Neural cell (in vitro differentiated cells): ENCODE measurements around the gene ITGAV. TPM values are rescaled to one million over a fixed set of nuclear protein-coding genes. Genes with fewer than 3 reads are reported as not detected.

Experiments used
- H2AFZ ChIP-seq: fragments of 200-600, 300-800 bp; sonication (generic), shearing (Covaris generic); 2 replicates; pipeline ENCODE4 v1.6.0; 2014; ENCODE audit warnings: low read depth, mild to moderate bottlenecking, antibody characterized with exemption, low read length, moderate library complexity
- H3F3A ChIP-seq: fragments of 200-600 bp; shearing (Covaris generic); 2 replicates; pipeline ENCODE4 v1.6.1; 2016; ENCODE audit warnings: mild to moderate bottlenecking, moderate library complexity, mixed read lengths, antibody characterized with exemption, low read length; ENCODE audit not compliant: insufficient read depth, poor library complexity, severe bottlenecking
- H3K27ac ChIP-seq: fragments of 200-600, 300-800 bp; sonication (generic), shearing (Covaris generic); 2 replicates; pipeline ENCODE4 v1.5.1; 2014; ENCODE audit warnings: mild to moderate bottlenecking, low read length, moderate library complexity
- H3K27me3 ChIP-seq: fragments of 300-800, 200-600 bp; sonication (generic), shearing (Covaris generic); 2 replicates; pipeline ENCODE4 v1.6.0; 2014; ENCODE audit warnings: mild to moderate bottlenecking, low read depth, low read length, moderate library complexity; ENCODE audit not compliant: insufficient read depth
- H3K36me3 ChIP-seq: fragments of 300-800, 200-600 bp; sonication (generic), shearing (Covaris generic); 2 replicates; pipeline ENCODE4 v1.5.1; 2014; ENCODE audit warnings: mild to moderate bottlenecking, antibody characterized with exemption, low read length, moderate library complexity; ENCODE audit not compliant: insufficient read depth
- H3K4me2 ChIP-seq: fragments of 300-800, 200-600 bp; sonication (generic), shearing (Covaris generic); 2 replicates; pipeline ENCODE4 v1.6.0; 2014; ENCODE audit warnings: mild to moderate bottlenecking, low read length
- H3K4me3 ChIP-seq: fragments of 300-800, 200-600 bp; sonication (generic), shearing (Covaris generic); 2 replicates; pipeline ENCODE4 v1.5.1; 2014; ENCODE audit warnings: mild to moderate bottlenecking, low read length, moderate library complexity
- H3K79me2 ChIP-seq: fragments of 200-600 bp; shearing (Covaris generic); replicated peaks from 2 replicates; pipeline ENCODE4 v1.6.0; 2014; ENCODE audit warnings: mild to moderate bottlenecking, low read length, moderate library complexity; ENCODE audit not compliant: insufficient read depth
- H3K9ac ChIP-seq: fragments of 300-800, 200-600 bp; sonication (generic), shearing (Covaris generic); 2 replicates; pipeline ENCODE4 v1.6.1; 2016; ENCODE audit warnings: mild to moderate bottlenecking, low read length, mixed read lengths
- H3K9me2 ChIP-seq: fragments of 200-600 bp; shearing (Covaris generic); 2 replicates; pipeline ENCODE4 v1.6.1; 2016; ENCODE audit warnings: mild to moderate bottlenecking, low read length, mixed read lengths; ENCODE audit not compliant: insufficient read depth
- H3K9me3 ChIP-seq: fragments of 200-600, 300-800 bp; sonication (generic), shearing (Covaris generic); 2 replicates; pipeline ENCODE4 v1.6.1; 2016; ENCODE audit warnings: mild to moderate bottlenecking, mixed run types, low read length, moderate library complexity, mixed read lengths
- H4K20me1 ChIP-seq: fragments of 200-600 bp; shearing (Covaris generic); 2 replicates; pipeline ENCODE4 v1.6.1; 2016; ENCODE audit warnings: mild to moderate bottlenecking, mixed run types; ENCODE audit not compliant: insufficient read depth
- EP300 ChIP-seq: fragments of 450-650 bp; conservative IDR thresholded peaks from 2 replicates; pipeline ENCODE4 v1.6.1; 2014; ENCODE audit warnings: antibody characterized with exemption, mild to moderate bottlenecking, moderate library complexity; ENCODE audit not compliant: poor library complexity, severe bottlenecking
- EZH2 ChIP-seq: fragments of 200-600, 300-800 bp; shearing (Covaris generic), sonication (generic); IDR thresholded peaks from 2 replicates; pipeline ENCODE4 v1.6.1; 2014; ENCODE audit warnings: antibody characterized with exemption, low read length, borderline replicate concordance, mild to moderate bottlenecking; ENCODE audit not compliant: insufficient read depth, poor library complexity, severe bottlenecking
- MXI1 ChIP-seq: fragments of 450-650 bp; conservative IDR thresholded peaks from 2 replicates; pipeline ENCODE4 v1.6.1; 2014; ENCODE audit warnings: antibody characterized with exemption, mild to moderate bottlenecking; ENCODE audit not compliant: poor library complexity, severe bottlenecking
- POLR2AphosphoS5 ChIP-seq: IDR thresholded peaks from 2 replicates; pipeline ENCODE4 v1.6.1; 2012
- RAD21 ChIP-seq: fragments of 450-650 bp; conservative IDR thresholded peaks from 2 replicates; pipeline ENCODE4 v1.6.1; 2014; ENCODE audit warnings: antibody characterized with exemption, mild to moderate bottlenecking, moderate library complexity
- SMC3 ChIP-seq: fragments of 450-650 bp; conservative IDR thresholded peaks from 2 replicates; pipeline ENCODE4 v1.6.1; 2014; ENCODE audit warnings: antibody characterized with exemption, mild to moderate bottlenecking, moderate library complexity; ENCODE audit not compliant: poor library complexity
- TAF1 ChIP-seq: IDR thresholded peaks from 2 replicates; pipeline ENCODE4 v1.6.1; 2012; ENCODE audit warnings: low read depth
- polyA plus RNA-seq: library from polyadenylated mRNA; depleted of rRNA; stranded (reverse); fragments of >200 nt; gene quantifications from 2 replicates; pipeline ENCODE4 v1.2.3, GENCODE V29; 2014
- TF ChIP-seq, protein P1 (sequence below): fragments of 450-650 bp; IDR thresholded peaks from 2 replicates; pipeline ENCODE4 v1.5.1; 2014; ENCODE audit warnings: antibody characterized with exemption, mild to moderate bottlenecking, moderate library complexity; ENCODE audit not compliant: poor library complexity, severe bottlenecking
- TF ChIP-seq, protein P2 (sequence below): IDR thresholded peaks from 2 replicates; pipeline ENCODE4 v1.6.1; 2012; ENCODE audit warnings: borderline replicate concordance

The ITGAV gene
- polyA plus RNA-seq, 1 donor from 2014 or later: 6.6 TPM

GRCh38 chr2:186588421-186588820 lies 1.4 kb upstream of the ITGAV start:
- Histone ChIP-seq H3K4me3 (no peak overlapping the region), H3K27me3 (peaks cover 11% of the 10 kb centered on the region), H3K9me2 (no peaks in the 10 kb centered on the region), H3K9me3 (no peaks in the 10 kb centered on the region), H3K27ac (no peak overlapping the region), H3K9ac (no peak overlapping the region), H3K4me2 (no peak overlapping the region), H4K20me1 (no peaks in the 10 kb centered on the region), H2AFZ (no peak overlapping the region), H3K79me2 (peaks cover 7% of the 10 kb centered on the region), H3K36me3 (no peaks in the 10 kb centered on the region), H3F3A (no peaks in the 10 kb centered on the region)
- TF ChIP-seq, protein P1, sequence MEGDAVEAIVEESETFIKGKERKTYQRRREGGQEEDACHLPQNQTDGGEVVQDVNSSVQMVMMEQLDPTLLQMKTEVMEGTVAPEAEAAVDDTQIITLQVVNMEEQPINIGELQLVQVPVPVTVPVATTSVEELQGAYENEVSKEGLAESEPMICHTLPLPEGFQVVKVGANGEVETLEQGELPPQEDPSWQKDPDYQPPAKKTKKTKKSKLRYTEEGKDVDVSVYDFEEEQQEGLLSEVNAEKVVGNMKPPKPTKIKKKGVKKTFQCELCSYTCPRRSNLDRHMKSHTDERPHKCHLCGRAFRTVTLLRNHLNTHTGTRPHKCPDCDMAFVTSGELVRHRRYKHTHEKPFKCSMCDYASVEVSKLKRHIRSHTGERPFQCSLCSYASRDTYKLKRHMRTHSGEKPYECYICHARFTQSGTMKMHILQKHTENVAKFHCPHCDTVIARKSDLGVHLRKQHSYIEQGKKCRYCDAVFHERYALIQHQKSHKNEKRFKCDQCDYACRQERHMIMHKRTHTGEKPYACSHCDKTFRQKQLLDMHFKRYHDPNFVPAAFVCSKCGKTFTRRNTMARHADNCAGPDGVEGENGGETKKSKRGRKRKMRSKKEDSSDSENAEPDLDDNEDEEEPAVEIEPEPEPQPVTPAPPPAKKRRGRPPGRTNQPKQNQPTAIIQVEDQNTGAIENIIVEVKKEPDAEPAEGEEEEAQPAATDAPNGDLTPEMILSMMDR: no peak
- TF ChIP-seq EZH2 (no peak), EP300 (no peak), TAF1 (no peak)
- TF ChIP-seq, protein P2, sequence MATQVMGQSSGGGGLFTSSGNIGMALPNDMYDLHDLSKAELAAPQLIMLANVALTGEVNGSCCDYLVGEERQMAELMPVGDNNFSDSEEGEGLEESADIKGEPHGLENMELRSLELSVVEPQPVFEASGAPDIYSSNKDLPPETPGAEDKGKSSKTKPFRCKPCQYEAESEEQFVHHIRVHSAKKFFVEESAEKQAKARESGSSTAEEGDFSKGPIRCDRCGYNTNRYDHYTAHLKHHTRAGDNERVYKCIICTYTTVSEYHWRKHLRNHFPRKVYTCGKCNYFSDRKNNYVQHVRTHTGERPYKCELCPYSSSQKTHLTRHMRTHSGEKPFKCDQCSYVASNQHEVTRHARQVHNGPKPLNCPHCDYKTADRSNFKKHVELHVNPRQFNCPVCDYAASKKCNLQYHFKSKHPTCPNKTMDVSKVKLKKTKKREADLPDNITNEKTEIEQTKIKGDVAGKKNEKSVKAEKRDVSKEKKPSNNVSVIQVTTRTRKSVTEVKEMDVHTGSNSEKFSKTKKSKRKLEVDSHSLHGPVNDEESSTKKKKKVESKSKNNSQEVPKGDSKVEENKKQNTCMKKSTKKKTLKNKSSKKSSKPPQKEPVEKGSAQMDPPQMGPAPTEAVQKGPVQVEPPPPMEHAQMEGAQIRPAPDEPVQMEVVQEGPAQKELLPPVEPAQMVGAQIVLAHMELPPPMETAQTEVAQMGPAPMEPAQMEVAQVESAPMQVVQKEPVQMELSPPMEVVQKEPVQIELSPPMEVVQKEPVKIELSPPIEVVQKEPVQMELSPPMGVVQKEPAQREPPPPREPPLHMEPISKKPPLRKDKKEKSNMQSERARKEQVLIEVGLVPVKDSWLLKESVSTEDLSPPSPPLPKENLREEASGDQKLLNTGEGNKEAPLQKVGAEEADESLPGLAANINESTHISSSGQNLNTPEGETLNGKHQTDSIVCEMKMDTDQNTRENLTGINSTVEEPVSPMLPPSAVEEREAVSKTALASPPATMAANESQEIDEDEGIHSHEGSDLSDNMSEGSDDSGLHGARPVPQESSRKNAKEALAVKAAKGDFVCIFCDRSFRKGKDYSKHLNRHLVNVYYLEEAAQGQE: no peak

DNA sequence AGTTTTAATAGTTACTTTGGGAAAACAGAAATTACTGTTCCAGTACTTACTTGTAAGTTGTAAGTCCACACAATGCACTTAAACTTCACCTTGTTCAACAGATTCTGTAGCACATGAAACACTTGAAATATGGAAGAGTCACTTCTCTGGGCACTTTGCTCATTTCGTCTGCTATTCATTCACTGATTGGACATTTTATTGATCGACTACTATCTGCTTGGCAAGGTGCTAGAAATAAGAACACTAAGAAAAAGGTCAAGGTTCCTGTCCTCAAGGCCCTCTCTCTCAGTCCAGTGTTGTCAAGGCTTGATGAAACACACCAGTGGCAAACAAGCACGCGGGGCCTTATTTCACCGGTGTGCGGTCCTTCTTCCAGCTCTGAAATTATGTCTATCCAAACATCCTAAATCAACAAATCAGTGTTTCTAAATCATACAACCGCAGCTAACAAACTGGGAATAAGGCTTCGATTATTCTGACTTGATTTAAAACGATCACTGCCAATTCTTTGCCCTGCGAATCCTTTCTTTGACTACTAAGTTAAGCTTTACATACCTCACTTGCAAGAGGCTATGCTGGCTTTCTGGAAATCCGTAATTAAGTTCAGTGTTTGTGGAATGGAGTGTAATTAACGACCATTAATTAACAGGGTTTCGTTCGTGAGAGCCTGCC lies 780 bp upstream of the ITGAV start:
- H3K27me3 ChIP-seq: peaks cover 11% of the 10 kb centered on the region
- H3K4me3 ChIP-seq: peak overlapping the region; percentile 91
- H3K9me3 ChIP-seq: no peaks in the 10 kb centered on the region
- H3F3A ChIP-seq: no peaks in the 10 kb centered on the region
- no peaks in the 10 kb centered on the region for H3K36me3 ChIP-seq
- H3K4me2 ChIP-seq: peak overlapping the region; percentile 33
- H2AFZ ChIP-seq: peak overlapping the region; percentile 66
- H3K9ac ChIP-seq: peak overlapping the region; percentile 63
- peaks cover 7% of the 10 kb centered on the region for H3K79me2 ChIP-seq
- no peaks in the 10 kb centered on the region for H4K20me1 ChIP-seq
- TF ChIP-seq TAF1: no peak
- TF ChIP-seq EZH2: no peak
- no peak for TF ChIP-seq RAD21
- TF ChIP-seq, protein P2: no peak
- TF ChIP-seq POLR2AphosphoS5: no peak
- no peak for TF ChIP-seq EP300
- TF ChIP-seq SMC3: no peak
- TF ChIP-seq MXI1: no peak
- TF ChIP-seq, protein P1: no peak
- H3K9me2 ChIP-seq: no peaks in the 10 kb centered on the region
- no peak overlapping the region for H3K27ac ChIP-seq
